Tongue (tissue), 2 donors: ENCODE data around the gene WRNIP1. TPM values are rescaled to one million over a fixed set of nuclear protein-coding genes. Genes with fewer than 3 reads are reported as not detected.

Source experiments
- DNase-seq: peaks from one replicate; pipeline ENCODE4 v3.0.0-alpha.2; 2015
- total RNA-seq: library from RNA; depleted of rRNA; stranded (reverse); fragments of >200 nt; gene quantifications from one replicate; pipeline ENCODE4 v1.2.3, GENCODE V29; 2014

The WRNIP1 gene
- total RNA-seq, 1 donor from 2014 or later: 67.7 TPM

DNA sequence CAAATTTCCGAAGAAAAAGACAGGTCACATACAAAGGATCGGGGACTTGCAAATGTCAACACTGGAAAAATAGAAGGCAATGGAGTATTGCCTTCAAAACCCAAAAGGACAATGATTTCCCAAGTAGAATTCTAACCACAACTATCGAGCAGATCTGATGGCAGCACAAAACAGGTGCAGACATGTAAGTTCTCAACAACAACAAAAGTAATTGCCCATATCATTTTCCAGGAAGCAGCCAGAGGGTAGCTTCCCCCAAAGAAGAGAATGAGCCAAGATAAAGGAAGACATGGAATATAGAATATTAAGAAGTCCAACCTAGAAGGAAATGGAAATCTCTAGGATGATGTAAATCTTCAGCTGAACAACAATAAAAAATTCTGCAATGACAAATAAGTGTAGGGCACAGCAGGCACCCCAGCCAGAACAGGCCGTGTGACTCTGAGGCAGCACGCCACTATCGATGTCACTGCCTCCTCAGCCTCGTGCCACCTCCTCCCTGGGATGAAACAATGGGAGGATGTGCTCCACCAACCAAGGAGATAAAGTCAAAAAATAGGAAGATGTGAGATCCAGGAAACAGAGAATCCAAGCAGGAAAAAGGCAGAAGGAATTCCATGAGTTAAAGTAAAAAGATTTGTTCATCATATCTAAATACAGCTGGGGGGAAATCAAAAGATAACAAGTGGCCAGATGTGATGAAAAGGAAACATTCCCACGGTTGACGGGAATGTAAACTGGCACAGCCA lies 42.3 kb downstream of the WRNIP1 start:
- DNase-seq: no peak

DNA sequence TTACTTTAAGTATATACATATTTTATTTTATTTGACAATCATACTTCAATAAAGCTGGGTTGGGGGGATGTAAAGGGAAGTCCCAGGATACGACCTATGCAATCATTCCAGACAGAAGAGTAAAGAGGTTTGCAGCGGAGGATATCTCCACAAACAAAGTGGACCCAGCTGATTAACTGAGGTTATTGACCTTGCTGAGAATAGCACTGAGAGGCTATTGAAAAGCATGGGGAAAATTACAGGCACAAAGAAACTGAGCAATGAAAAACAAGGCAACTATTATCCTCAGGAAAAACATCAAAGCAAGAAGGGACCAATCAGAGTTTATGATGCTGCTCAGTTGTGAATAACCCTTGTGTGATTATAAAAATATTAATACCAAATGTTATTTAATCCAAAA lies 43.8 kb downstream of the WRNIP1 start:
- no peak for DNase-seq

DNA sequence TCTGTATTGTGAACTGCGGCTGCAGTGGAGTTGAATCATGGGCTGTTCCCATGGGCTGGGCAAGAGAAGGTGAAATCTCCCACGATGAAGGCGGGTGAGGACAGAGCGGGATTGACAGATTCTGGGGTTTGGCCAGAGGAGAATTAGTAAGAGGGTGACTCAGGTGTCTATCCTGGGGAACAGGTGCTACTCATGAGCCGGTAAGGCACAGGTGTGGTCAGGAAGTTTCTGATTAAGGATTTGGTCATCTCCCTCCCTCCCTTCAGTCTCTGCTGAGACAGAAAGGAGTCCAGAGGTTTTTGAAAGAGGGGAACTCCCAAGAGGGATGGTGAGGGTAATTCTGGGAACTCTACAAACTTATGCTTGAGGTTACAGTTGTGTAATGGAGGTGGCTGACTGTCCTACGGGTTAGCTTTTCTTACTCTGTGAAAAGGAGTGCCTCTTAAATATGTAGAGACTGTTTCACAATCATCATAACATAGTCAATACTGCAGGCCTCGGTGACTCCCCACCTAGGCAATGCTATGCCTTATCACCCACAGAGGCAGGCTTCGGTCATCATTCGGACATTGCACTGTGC lies 45.0 kb downstream of the WRNIP1 start:
- no peak for DNase-seq

GRCh38 chr6:2812695-2813094 lies 47.5 kb downstream of the WRNIP1 start:
- DNase-seq: no peak

- no peak for DNase-seq
These were observed 51.0 kb downstream of the WRNIP1 start for GRCh38 chr6:2816158-2816557.

DNA sequence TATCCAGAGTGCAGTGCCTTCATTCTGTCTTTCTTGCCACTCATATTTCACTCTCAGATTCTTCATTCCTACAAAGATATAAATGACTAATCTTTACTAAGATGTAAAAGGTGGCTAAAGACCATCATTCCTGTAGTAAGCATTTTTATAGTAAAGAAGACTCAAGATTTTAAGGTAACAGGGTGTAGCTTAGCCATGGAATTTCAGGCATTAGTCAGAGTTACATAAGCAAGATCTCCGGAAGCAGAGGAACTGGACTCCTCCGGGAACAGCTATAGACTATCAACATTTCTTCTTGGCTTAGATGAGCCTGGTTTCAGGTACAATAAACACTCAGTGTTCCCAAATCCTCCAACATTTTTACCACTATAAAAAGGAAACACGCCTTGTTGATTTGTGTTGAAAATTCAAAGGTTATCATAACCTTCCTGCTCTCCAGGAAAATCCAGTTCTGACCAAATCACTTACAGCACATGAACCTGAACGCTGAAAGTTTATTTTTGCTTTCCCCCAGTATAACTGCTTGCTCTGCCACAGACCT lies 52.8 kb downstream of the WRNIP1 start:
- DNase-seq: no peak

- no peak for DNase-seq
These were observed 53.4 kb downstream of the WRNIP1 start for GRCh38 chr6:2818593-2818992.

DNA sequence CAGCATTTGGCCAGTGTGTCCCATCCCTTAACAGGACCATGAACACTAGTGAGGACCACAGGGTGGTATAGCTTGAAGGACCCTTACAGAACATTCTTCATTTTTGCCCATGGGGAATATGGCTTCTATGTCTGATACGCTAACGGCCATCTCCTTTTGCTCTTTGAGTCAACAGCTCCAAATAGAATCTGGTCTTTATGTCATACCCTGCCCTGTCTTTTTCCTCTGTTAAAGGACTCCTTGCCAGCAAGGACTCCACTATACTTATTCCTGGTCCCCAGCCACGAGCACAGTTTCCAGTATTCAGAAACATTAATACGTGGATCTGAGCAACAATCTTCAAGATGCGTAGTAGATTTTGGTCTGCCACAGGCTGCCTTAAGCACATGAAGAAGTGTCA lies 53.9 kb downstream of the WRNIP1 start:
- DNase-seq: no peak

GRCh38 chr6:2819978-2820377 lies 54.8 kb downstream of the WRNIP1 start:
- no peak for DNase-seq

GRCh38 chr6:2820415-2820814 lies 55.2 kb downstream of the WRNIP1 start:
- DNase-seq: no peak

DNA sequence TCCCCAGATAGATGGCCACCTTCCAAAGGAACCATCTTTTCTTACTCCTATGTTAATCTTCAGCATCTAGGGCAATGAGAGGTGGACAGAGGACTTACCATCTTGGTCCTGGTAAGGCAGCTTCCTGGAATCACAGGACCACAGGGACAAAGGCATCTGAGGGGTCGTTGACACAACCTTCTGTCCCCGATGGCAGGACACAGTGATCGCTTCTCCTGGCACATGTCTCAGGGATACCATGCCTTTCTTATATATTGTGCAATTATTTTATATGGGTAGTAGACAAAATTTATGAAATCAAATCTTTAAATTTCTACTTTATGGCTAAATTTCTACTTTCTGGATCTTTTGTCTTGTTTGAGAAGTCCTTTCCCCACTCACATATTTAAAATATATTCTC lies 56.4 kb downstream of the WRNIP1 start:
- no peak for DNase-seq

DNA sequence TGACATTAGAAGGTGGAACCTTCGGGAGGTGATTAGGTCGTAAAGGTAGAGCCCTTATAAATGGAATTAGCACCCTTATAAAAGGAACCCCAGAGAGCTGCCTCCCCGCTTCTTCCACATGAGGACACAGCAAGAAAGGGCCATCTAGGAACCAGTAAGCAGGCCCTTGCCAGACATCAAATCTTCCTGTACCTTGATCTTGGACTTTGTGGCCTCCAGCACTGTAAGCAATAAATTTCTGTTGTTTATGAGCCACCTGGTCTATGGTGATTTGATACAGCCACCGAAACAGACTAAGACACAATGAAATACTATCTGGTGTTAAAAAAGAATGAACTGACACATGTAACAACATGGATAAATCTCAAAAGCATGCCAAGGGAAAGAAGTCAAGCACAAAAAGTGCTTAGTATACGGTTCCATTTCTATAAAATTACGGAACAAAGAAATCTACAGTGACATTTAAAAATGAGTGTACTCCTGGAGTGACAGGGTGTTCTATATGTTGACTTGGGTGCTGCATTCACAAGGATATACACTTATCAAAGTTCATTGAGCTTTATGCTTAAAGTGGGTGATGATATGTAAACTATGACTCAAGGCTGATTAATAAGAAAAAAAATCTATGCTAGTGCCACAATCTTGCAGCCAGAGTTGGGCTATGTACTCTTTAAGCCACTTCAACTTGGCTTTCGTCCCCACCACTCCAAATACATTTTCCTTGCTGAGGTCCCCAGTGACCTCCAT lies 58.1 kb downstream of the WRNIP1 start:
- no peak for DNase-seq

- DNase-seq: no peak
These were observed 60.9 kb downstream of the WRNIP1 start for GRCh38 chr6:2826131-2826530.

GRCh38 chr6:2827142-2827541 lies 61.9 kb downstream of the WRNIP1 start:
- no peak for DNase-seq

DNA sequence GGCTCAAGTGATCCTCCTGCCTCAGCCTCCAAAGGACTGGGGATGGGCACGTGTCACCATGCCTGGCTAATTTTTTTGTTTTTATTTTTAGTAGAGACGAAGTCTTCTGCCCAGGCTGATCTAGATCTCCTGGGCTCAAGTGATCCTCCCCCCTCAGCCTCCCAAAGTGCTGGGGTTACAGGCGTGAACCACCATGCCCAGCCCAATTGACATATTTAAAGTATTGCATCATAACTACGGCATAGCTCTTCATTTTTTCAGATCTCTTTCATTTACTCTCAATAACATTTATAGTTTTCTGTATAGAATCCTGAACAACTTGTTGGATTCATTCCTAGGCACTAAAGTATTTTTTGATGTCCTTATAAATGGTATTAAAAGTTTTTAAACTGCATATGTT lies 63.4 kb downstream of the WRNIP1 start:
- no peak for DNase-seq

GRCh38 chr6:2829253-2829652 lies 64.1 kb downstream of the WRNIP1 start:
- no peak for DNase-seq

- no peak for DNase-seq
These were observed 65.0 kb downstream of the WRNIP1 start for GRCh38 chr6:2830183-2830582.

- DNase-seq: no peak
These were observed 66.2 kb downstream of the WRNIP1 start for GRCh38 chr6:2831392-2831791.

DNA sequence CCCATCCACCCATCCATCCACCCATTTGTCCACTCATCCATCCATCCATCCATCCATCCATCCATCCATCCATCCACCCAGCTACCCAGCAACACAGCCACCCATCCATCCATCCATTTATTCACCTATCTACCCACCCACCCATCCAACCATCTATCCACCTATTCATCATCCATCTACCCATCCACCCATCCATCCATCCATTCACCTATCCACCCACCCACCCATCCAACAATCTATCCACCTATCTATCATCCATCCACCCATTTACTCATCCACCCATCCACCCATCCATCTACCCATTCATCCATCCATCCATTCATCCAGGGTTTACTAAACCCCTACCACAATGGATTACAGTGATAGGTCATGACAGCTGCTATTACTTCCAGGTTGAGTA lies 69.1 kb downstream of the WRNIP1 start:
- no peak for DNase-seq
